DND-41 (cell line): ENCODE measurements around the gene CERS6.

Experiments
- EZH2 ChIP-seq: IDR thresholded peaks from 3 replicates; pipeline ENCODE4 v1.6.1; 2012; ENCODE audit warnings: borderline replicate concordance, low read depth, mild to moderate bottlenecking, moderate library complexity, low read length, inconsistent platforms; ENCODE audit not compliant: severe bottlenecking
- TF ChIP-seq, protein P1 (sequence below): IDR thresholded peaks from 2 replicates; pipeline ENCODE4 v1.5.1; 2012; ENCODE audit warnings: borderline replicate concordance, low read length, moderate library complexity, mild to moderate bottlenecking; ENCODE audit not compliant: poor library complexity, severe bottlenecking; ENCODE audit errors: extremely low read depth

DNA sequence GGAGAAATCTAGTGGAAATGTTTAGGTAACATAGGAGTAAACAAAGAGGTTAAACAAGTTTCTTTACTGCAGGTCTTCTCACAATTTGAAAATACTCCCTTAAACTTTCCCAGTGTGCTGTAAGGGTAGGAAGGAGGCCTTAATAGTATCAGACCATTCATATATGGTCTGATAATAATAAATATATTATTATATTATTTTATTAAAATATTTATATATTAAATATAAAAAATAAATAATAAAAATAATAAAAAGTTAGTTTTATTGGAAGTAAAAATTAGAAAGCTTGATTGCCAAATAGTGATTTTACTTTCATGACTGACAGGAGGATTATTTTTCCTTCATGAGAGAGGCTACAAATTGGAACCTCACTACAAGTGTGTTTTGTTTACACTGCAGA lies 353.5 kb downstream of the CERS6 start:
- TF ChIP-seq, protein P1, sequence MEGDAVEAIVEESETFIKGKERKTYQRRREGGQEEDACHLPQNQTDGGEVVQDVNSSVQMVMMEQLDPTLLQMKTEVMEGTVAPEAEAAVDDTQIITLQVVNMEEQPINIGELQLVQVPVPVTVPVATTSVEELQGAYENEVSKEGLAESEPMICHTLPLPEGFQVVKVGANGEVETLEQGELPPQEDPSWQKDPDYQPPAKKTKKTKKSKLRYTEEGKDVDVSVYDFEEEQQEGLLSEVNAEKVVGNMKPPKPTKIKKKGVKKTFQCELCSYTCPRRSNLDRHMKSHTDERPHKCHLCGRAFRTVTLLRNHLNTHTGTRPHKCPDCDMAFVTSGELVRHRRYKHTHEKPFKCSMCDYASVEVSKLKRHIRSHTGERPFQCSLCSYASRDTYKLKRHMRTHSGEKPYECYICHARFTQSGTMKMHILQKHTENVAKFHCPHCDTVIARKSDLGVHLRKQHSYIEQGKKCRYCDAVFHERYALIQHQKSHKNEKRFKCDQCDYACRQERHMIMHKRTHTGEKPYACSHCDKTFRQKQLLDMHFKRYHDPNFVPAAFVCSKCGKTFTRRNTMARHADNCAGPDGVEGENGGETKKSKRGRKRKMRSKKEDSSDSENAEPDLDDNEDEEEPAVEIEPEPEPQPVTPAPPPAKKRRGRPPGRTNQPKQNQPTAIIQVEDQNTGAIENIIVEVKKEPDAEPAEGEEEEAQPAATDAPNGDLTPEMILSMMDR, result no peak
- no peak for TF ChIP-seq EZH2
